Activated T-cell treated with anti-CD3 and anti-CD28 coated beads for 4 hours (primary cell): ENCODE measurements around the gene EXOC4.

Source experiments
- DNase-seq: peaks from one replicate; pipeline ENCODE4 v3.0.0-alpha.2; 2020

The EXOC4 gene

DNA sequence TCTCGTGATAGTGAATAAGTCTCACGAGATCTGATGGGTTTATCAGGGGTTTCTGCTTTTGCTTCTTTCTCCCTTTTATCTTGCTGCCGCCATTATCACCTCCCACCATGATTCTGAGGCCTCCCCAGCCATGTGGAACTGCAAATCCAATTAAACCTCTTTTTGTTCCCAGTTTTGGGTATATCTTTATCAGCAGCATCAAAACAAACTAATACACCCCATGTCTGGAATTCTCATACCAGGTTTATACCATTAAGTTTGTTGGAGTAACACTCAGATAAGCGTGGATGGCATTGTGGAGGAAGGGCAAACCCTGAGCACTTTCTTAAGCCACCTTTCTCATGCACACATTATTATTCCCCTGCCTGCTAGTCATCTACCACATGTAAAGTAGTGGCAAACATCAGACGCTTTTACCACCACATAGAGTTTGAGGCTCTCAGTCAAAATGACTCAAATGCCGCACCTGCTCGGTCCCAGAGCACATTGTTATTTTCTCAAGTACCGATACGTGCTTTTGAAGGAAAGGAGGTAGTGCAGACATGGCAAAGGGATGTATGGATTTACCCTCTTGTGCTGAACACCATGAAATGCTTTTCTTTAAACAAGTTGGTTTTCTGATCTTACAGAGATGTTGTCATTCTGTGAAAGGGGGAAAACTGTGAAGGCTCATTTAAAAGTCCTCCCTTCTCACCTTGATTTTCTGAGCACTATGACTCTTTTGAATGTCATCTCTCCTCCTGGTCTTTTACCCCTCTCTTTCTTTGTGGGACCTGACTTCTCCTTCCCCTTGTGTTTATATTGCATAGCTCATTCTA, 429.7 kb downstream of the EXOC4 start:
- DNase-seq = no peak

DNA sequence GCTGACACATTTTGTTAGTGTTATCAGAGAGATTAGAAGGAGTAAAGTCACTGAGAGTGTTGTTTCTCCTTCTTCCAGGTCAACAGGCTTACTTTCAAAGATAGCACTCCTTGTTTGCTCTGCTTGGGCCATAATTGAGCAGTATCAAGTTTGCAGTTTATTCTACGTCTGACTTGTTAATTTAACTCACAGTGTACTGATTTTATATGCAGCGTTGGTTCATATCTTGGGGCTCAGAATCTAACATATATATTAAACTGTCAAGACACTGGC, 430.2 kb downstream of the EXOC4 start:
- DNase-seq = no peak

DNA sequence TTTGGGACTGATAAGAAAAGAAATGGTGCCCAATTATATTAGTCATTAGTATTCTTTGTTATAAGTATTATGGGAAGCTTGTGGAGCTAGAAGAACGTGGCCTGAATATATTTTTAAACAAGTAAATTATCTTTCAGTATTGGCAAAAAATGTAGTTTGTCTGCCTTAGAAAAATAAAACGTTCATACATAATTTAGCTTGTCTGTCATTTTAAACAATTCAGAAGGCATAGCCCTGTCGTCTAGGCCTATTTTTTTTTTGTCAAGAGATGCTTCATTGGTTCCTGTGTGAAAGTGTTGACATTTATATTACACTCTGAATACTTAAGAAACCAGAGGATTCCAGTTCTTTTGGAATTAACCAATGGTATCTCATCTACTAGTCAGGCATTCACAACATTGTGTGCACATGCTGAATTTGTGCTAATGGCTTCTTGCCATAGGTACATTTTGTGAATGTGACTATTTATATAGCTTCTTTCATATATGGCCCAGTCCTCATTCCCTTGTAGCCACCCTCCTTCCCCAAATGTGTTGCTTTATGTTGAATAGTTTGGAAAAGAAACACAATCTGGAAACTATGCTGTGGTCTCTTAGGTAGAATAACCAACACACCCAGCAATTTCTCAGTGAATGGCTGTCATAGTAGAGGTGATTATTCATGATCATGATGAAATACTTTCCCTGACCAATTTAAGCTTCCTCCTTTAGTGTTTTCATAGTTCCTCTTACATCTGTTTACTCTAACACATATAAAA, 435.8 kb downstream of the EXOC4 start:
- DNase-seq = no peak

DNA sequence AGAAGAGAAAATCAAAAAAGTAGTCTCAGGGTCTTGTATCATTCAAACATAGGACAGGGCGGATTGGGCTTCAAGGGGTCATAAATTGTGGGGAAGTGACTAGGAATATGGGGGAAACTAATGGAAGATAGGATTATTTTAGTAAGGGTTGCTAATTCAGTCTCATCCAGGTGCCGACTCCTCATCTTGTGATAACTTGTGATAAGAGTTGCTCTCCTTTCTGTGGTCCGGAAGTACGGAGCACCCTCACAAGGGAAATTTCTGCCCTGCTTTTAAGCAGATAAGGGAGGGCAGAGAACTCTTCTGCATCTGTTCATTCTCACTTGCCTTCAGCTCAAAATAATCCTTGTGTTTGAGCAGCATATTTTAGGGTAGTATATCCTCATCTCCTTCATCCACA, 437.9 kb downstream of the EXOC4 start:
- DNase-seq = no peak

DNA sequence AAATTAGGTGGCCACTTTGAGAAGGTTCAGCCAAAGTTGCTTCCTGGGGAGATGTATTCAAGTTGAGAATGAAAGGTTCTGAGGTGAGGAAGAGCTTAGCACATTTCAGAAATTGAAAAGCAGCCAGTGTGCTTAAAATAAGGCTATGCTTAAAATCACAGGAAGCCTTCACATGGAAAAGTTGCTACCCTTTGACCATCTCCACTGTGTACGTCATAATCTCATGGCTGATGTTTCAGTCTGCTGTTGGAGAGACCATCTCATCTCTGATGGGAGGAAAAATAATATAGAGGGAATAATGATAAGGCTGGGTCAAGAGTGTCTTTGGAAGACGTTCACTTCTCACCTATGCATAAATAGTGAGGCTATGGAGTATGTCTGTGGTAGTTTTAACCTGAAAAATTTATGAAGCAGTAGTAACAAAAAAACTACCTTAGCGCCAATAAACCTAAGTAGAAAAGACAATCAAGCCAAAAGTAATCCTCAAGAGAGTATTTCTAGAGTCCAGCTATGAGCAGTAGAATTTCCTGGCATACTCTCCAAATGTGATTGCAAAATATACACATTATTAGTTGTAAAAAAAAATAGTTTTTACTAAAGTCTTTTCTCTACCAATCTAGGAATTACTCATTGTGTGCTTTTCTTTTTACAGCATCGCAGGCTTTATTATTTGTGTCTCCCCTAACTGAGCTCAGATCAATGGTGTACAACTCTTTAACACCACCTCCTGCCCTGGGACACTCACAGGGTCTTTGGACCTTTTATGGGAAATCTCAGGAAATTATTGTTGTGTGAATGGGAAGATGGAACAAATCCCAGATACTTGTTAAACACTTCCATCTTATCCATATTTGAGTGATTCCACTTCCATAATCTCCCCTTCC, 439.1 kb downstream of the EXOC4 start:
- DNase-seq = no peak

DNA sequence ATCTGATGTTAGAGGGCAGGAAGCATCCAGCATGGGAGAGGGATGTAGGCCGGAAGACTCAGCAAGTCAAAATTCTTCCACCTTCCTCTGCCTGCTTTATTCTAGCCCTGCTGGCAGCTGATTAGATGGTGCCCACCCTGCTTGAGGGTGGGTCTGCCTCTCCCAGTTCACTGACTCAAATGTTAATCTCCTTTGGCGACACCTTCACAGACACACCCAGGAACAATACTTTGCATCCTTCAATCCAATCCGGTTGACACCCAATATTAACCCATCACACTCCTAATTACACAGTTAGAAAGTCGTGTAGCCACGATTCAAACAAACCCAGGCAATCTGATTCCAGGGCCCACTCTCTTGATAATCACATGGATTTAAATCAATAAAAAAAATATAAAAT, 440.4 kb downstream of the EXOC4 start:
- DNase-seq = no peak

DNA sequence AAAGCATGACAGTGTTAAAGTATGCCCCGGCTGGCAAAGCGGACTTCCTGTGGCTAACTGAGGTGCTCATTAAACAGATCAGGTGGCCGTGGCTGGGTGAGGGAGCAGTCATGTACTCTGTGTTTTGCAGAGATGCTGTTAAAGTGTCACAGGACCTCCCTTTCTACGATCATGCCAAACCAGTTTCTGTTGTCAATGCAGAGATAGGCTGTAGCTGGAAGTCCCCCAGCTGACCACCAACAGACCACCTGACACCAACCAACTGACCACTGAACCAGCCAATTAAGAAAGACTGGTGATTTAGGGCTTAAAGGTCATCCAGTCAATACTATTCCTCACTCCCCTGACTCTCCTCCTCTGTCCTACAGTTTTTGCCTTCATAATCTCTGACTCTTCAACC, 443.2 kb downstream of the EXOC4 start:
- no peak for DNase-seq

DNA sequence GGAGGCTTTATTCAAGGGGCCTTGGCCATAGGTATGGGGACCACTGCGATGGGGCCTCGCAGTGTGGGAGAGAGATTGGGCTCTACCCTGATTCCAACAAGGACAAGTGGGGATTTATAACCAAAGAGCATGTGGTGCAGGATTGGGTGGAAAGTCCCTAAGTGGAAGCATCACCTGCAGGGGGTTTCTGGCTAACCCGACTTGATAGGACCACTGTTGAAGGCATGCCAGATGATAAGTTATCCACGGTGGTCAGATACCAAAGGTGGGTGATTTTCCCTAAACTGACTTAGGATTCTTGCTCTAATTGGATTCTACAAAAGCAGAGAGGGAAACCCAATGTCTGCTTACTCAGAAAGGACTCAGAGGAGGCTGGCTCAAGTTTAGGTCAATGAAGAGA, 444.7 kb downstream of the EXOC4 start:
- no peak for DNase-seq

DNA sequence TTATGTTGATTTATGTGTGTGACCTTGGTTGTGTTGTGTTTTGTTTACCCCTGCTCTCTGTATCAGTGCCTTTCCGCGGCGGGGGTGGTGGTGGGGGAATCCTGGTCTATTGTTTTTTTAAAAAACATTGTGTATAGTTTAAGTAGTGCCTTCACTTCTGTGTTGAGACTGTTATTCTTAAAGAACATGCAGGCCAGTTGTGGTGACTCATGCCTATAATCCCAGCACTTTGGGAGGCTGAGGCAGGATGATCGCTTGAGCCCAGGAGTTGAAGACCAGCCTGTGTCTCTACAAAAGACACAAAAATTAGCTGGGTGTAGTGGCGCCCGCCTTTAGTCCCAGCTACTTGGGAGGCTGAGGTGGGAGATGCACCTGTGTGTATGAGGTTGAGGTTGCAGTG, 445.2 kb downstream of the EXOC4 start:
- no peak for DNase-seq

DNA sequence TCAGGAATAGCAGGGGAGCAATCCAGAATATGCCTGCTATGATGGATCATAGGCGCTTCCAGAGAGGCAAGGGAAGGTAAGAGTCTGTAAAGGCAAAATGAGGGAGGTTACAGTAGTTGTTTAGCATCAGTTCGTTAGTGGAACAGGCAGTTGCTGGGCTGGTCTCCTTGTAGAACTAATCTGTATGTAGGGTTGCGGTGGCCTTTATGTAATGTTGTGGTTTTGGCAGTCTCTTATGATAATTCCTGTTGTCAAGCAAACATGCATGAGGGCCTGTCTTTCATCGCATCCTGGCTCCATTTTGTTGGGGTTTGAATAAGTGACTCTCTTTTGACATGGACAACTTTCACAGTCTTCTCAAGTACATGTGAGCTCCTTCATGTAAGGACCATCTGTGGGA, 446.5 kb downstream of the EXOC4 start:
- DNase-seq = no peak

DNA sequence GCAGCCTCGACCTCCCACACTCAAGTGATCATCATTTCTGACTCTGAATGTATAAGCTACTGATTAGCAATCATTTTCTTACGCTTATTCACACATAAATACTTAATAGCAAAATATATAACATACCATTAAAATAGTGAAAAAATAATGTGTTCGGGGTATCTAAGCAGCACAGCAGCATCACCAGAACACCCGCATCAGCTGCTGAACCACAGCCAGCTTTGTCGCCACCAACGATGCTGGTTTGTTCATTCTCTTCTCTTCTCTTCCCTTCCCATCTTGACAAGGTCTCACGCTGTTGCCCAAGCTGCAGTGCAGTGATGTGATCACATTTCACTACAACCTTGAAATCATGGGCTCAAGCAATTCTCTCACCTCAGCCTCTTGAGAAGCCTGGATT, 449.2 kb downstream of the EXOC4 start:
- no peak for DNase-seq

DNA sequence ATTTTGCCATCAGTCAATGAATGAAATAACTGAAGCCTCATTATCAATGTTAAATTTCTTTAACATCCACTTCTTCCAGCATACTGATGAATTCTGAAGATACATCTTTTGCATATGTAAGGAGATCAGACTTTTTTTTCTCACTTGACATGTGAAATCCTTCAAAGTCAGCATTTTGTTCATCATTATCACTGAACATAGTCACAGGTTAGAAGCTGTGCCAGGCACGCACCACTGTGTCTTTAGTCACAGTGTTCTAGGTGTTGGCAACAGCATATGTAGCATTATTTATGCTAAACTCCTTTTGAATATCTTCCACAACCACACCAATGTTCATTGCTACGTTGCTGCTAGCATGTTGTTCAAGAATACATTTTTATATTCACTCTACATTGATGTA, 450.1 kb downstream of the EXOC4 start:
- DNase-seq = no peak

DNA sequence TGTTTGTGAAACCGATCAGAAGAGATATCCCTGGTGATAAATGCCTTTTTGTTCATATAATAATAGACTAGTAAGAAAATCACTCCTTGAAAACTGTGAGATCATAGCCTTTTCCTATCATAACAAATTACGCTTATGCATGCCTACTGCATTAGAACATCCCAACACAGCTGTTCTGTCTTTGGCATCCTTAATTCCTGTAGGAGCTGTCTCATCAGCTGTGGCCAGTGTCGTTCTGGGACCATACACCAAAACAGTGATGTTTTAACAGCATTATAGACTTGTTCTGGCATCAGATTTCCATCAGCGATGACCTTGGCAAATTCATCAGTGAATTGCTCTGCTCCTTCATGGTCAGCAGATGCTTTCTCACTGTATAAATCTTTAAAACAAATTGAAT, 450.7 kb downstream of the EXOC4 start:
- no peak for DNase-seq

DNA sequence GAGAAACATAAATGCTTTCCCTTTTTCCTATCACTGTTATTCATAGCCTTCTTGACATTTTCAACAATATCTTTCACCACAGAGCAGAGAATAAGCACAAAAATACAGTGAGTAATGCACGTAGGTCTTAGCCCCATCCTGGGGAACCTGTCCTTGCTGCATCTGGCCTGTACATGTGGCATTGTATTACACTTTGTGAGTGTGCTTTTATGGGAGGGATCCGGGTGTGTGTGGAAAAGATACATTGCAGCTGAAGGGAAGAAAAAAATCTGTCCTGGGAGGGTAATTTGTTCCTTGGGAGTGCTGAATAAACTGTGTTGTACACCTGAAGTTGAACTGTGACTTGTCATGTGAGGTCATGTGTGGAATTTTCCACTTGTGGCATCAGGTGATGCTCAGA, 451.6 kb downstream of the EXOC4 start:
- DNase-seq = no peak

DNA sequence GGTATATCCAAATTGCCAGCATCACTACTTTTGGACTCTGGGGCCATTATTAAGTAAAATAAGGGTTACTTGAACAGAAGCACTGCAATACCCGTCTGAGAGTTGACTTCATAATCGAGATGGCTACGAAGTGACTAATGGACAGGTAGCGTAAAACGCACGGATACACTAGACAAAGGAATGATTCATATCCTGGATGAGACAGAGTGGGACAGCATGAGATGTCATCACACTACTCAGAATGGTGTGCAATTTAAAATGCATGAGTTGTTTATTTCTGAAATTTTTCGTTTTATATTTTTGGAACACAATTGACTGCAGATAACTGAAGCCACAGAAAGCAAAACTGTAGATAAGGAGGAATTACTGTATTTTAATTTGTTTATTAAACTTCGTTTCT, 452.7 kb downstream of the EXOC4 start:
- DNase-seq = no peak

DNA sequence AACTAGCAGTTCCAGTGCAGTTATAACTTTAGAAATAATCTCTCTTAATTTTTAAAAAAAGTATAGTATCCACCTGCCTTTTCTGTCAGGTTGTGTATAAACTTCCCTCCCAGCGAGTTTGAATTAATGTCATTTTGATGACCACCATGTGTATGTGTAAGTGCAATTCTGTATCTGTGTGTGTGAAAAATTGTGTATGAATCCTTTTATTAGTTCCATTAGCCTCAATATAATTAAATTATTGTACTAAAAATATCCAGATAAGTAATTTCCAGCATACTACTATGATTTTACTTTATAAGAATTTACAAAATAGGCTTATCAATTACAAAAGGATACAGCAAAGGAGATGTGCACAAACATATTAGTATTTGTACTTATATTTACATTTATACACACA, 453.1 kb downstream of the EXOC4 start:
- DNase-seq = no peak

DNA sequence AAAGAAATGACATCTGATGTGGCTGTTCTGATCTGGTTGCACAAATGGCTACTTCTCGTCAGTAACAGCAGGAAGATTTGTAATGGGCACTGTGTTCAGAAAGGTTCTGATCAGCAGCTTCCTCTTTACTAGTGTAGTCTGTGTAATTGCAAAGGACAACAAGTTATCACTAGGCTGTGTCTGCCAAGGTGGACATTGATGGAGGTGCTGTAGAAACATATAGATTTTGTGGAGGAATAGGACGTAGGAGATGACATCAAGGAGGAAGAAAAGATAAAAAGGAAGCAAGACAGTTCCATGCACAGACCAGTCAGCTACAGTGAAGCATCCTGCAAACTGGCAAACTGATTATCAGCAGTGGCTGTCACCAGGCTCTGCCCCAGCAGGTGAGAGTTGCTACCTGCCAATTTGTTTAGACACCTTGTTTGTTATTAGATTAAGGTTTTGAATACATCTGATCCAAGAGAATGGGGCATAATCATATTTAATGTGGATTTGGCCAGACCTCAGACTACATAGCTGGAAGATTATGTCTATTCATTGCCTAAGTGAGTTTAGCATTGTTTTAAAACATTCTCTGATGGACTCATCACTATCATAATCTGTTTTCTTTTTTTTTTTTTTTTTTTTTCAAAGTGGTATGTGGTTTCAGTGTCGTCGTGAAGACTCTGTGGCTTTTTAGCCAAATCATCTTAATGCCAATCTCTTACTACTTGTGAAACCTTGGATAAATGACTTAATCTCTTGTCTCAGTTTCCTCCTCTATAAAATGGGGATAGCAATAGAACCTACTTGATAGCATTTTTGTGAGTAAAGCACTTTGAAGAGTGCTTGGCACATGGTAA, 456.4 kb downstream of the EXOC4 start:
- DNase-seq = no peak

DNA sequence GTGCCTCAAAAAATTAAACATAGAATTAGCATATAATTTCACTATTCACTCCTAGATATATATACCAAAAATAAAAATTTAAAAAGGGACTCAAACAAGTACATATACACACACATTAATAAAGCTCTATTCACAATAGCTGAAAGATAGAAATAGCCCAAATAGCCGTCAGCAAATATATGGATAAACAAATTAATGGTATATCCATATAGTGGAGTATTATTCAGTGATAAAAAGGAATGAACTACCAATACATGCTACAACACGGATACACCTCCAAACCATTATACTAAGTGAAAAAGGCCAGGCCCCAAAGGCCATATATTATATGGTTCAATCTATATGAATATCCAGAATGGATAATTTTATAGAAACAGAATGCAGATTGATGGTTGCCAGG, 459.7 kb downstream of the EXOC4 start:
- DNase-seq = no peak

DNA sequence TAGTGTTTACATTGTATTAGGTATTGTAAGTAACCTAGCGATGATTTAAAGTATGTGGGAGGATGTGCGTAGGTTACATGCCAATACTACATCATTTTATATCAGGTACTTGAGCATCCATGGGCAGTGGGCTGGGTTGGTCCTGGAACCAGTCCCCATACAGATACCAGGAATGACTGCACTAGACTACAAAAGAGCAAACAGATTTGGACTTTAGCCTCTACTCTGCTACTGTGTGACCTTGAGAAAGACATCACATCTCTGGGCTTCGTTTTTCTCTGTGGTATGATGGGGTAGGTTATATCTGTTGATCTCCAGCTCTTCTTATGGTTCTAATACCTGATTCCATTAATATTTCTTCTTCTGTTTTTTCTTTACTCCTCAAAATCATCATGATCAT, 461.8 kb downstream of the EXOC4 start:
- no peak for DNase-seq

DNA sequence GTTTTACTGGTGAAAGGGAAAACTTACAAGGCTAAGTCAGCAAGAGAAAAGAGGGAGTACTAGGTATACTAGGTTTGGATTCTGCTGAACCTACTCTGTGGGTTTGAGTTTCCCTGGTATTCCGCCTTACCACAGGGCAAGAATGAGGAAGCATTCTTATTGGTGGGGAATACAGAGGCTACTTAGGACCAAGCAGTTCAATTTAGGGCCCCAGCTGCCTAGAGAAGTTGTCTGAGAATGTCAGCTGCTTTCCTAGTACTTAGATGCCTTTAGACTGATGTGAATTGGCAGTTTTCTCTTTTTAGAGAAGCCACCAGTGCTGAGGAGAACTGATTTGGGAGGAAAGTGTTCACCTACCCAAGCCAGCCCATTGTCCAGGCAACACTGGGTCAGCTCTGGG, 465.3 kb downstream of the EXOC4 start:
- DNase-seq = no peak

DNA sequence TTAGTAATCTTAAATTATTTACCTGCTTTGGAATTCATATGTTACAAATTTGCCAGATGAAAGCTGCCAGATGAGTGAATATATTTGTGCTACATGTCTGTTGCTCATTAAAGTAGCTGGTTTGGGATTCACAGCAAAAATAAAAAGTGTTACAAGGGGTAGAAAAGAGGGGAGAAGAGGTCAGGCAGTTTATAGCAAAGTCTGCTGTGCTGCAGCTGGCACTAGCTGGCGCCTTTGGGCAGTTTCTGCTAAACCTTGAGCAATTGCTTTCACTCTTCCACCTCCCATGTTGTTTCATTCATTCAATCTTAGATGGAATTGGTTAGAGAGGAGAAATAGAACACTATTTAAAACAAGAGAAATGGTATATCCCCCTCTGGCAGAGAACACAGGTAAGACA, 470.2 kb downstream of the EXOC4 start:
- no peak for DNase-seq

DNA sequence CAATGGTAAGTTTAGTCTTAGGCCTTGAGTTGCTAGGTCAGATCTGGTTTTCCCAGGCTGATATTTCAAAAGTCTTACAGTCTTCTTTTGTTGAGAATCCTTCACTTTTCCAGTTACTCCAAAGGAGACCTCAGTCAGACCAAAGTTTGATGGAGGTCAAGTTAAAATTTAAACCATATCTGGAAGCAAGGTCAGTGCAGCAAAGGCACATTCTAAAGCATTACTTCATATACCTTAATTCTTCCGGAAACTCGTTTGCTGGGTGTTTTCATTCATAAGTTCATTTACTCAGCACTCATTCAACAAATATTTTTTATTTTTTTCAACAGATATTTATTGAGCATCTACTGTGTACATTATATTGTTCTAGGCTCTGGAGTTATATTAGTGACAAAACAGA, 471.3 kb downstream of the EXOC4 start:
- DNase-seq = no peak

DNA sequence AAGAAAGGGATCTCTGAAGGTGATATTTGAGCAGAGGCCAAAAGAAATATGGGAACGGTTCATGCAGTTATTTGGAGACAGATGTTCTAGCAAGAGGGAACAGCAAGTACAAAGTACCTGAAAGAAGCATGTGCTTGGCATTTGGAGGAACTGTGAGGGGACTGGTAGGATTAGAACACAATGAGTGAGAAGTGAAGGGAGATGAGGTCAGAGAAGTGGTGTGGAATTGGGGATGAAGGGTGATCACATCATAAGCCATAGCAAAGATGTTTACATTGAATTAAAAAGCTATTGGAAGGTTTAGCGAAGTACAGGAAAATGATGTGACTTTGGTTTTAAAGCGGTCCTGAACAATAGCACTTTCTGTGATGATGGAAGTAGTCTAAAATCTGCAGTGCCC, 471.8 kb downstream of the EXOC4 start:
- DNase-seq = no peak
